Measurements from ENCODE around the gene PPP6R3.

The PPP6R3 gene

DNA sequence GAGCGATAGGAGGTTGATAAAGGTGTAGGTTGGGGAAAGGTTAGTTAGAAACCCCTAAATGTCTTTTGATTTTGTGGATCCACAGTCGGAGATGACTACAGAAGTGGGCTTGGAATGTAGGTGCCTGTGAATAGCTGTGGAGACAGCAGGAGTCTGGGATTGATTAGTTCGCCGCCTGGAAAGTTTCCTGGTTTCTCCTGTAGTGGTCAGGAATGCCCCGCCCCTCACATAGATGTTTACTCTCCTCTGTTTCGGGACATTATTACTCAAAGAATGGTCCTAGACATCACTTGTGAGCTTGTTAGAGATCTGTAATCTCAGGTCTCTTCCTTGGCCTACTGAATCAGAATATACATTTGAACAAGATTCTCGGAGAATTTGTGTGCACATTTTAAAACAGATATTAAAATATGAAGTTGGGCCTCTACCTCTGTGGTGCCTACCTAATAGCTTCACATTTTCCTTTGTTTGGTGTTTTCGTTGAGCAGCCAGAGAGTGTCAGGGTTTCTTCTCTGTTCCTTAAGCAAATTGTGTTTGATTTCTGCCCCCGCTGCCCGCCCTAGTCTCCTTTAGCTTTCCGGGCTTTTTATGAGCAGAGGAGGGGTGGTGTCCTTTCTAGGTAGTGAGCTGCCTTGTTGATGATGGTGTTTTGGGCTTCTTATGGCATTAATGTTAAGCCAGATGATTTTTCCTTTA is 89.4 kb downstream of the PPP6R3 start:
- no peak overlapping the region for H3K4me3 ChIP-seq (IDR thresholded peaks at IDR 0.05; ENCODE audit: insufficient read depth, low read depth, low read length)
- H3K4me1 ChIP-seq (ENCODE audit: low read depth, poor library complexity, severe bottlenecking), result peaks cover 3% of the 10 kb centered on the region
- H3K27ac ChIP-seq, result no peak overlapping the region
- H3K36me3 ChIP-seq (ENCODE audit: insufficient read depth), result peaks cover 4% of the 10 kb centered on the region; the same call in 1 of the 2 replicates
- TF ChIP-seq, protein P1, sequence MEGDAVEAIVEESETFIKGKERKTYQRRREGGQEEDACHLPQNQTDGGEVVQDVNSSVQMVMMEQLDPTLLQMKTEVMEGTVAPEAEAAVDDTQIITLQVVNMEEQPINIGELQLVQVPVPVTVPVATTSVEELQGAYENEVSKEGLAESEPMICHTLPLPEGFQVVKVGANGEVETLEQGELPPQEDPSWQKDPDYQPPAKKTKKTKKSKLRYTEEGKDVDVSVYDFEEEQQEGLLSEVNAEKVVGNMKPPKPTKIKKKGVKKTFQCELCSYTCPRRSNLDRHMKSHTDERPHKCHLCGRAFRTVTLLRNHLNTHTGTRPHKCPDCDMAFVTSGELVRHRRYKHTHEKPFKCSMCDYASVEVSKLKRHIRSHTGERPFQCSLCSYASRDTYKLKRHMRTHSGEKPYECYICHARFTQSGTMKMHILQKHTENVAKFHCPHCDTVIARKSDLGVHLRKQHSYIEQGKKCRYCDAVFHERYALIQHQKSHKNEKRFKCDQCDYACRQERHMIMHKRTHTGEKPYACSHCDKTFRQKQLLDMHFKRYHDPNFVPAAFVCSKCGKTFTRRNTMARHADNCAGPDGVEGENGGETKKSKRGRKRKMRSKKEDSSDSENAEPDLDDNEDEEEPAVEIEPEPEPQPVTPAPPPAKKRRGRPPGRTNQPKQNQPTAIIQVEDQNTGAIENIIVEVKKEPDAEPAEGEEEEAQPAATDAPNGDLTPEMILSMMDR (conservative IDR thresholded peaks at IDR 0.05; ENCODE audit: low read depth, low read length), result no peak
- H3K27me3 ChIP-seq (ENCODE audit: insufficient read depth, low read depth), result no peaks in the 10 kb centered on the region
- H4K20me1 ChIP-seq (ENCODE audit: insufficient read depth), result no peaks in the 10 kb centered on the region
- H3K9ac ChIP-seq, result no peak overlapping the region
- no peak overlapping the region for H2AFZ ChIP-seq (ENCODE audit: low read depth)
- peaks cover 11% of the 10 kb centered on the region; the same call in 1 of the 2 replicates for H3K79me2 ChIP-seq (ENCODE audit: insufficient read depth, low read depth)
- no peak overlapping the region for H3K4me2 ChIP-seq

DNA sequence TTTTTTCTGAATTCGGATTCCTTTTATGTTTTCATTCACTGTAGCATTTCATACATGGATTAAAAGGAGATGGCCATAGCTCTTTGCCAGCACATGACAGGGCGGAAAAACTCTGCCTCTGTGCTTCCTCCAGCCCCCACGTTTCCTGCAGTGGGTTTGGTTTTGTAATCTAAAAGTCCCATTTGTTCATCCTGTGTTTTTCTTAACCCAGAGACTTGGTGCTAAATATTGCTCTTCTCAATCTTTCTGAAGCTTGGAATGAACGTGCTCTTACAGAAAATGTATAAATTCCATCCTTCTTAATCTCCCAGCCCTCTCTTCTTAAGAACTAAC is 89.9 kb downstream of the PPP6R3 start:
- no peak overlapping the region for H2AFZ ChIP-seq (ENCODE audit: low read depth)
- H3K4me3 ChIP-seq (IDR thresholded peaks at IDR 0.05; ENCODE audit: insufficient read depth, low read depth, low read length), result no peak overlapping the region
- no peaks in the 10 kb centered on the region for H4K20me1 ChIP-seq (ENCODE audit: insufficient read depth)
- no peaks in the 10 kb centered on the region for H3K27me3 ChIP-seq (ENCODE audit: insufficient read depth, low read depth)
- peaks cover 5% of the 10 kb centered on the region for H3K4me1 ChIP-seq (ENCODE audit: low read depth, poor library complexity, severe bottlenecking)
- TF ChIP-seq, protein P1 (conservative IDR thresholded peaks at IDR 0.05; ENCODE audit: low read depth, low read length), result no peak
- H3K4me2 ChIP-seq, result no peak overlapping the region
- H3K27ac ChIP-seq, result no peak overlapping the region
- peaks cover 4% of the 10 kb centered on the region; the same call in 1 of the 2 replicates for H3K36me3 ChIP-seq (ENCODE audit: insufficient read depth)
- H3K9ac ChIP-seq, result no peak overlapping the region
- peaks cover 11% of the 10 kb centered on the region; the same call in 1 of the 2 replicates for H3K79me2 ChIP-seq (ENCODE audit: insufficient read depth, low read depth)

DNA sequence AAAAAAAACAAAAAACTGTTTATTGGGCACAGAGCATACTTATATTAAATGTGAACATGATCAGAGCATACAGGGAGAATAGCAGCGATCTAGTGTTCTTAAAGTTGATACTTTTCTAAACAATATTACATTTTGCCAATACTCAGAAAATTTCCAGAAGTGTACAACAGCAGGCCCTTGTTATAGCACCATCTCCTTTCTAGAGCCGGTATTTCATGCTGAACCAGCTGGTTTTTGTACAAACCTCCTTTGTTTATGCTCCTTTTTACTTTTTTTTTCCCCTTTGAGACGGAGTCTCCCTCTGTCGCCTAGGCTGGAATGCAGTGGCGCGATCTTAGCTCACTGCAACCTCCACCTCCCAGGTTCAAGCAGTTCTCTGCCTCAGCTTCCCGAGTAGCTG is 90.7 kb downstream of the PPP6R3 start:
- H3K4me1 ChIP-seq (ENCODE audit: low read depth, poor library complexity, severe bottlenecking), result peaks cover 5% of the 10 kb centered on the region
- H3K4me2 ChIP-seq, result no peak overlapping the region
- H4K20me1 ChIP-seq (ENCODE audit: insufficient read depth), result no peaks in the 10 kb centered on the region
- H3K9ac ChIP-seq, result no peak overlapping the region
- TF ChIP-seq, protein P1 (conservative IDR thresholded peaks at IDR 0.05; ENCODE audit: low read depth, low read length), result no peak
- no peak overlapping the region for H3K4me3 ChIP-seq (IDR thresholded peaks at IDR 0.05; ENCODE audit: insufficient read depth, low read depth, low read length)
- H2AFZ ChIP-seq (ENCODE audit: low read depth), result no peak overlapping the region
- H3K36me3 ChIP-seq (ENCODE audit: insufficient read depth), result peaks cover 4% of the 10 kb centered on the region; the same call in 1 of the 2 replicates
- H3K27me3 ChIP-seq (ENCODE audit: insufficient read depth, low read depth), result no peaks in the 10 kb centered on the region
- H3K27ac ChIP-seq, result no peak overlapping the region
- H3K79me2 ChIP-seq (ENCODE audit: insufficient read depth, low read depth), result peaks cover 10% of the 10 kb centered on the region; the same call in 1 of the 2 replicates

DNA sequence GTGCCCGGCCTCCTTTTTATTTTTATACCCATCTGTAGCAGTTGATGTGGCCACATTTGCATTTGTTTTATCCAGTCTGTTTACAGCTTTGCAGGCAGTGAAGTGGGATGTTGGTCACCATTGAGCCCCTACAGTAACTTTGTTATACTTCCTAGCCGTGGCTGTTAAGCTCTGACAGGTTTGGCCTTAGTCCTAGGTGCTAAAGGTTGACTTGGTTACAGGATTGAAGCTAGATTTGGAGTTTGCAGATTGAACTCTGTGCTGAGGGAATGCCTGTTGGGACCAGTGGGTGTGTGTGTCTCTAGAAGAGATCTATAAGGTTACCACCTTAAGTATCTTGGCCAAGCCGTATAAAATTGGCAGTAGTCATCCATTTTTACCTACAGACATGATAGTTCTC is 91.2 kb downstream of the PPP6R3 start:
- Histone ChIP-seq H4K20me1 (ENCODE audit: insufficient read depth) (no peaks in the 10 kb centered on the region), H3K9ac (no peak overlapping the region), H3K36me3 (ENCODE audit: insufficient read depth) (peaks cover 4% of the 10 kb centered on the region; the same call in 1 of the 2 replicates), H3K79me2 (ENCODE audit: insufficient read depth, low read depth) (peaks cover 5% of the 10 kb centered on the region; the same call in 1 of the 2 replicates), H3K4me3 (IDR thresholded peaks at IDR 0.05; ENCODE audit: insufficient read depth, low read depth, low read length) (no peak overlapping the region), H3K27me3 (ENCODE audit: insufficient read depth, low read depth) (no peaks in the 10 kb centered on the region), H3K4me2 (no peak overlapping the region), H2AFZ (ENCODE audit: low read depth) (no peak overlapping the region), H3K27ac (no peak overlapping the region), H3K4me1 (ENCODE audit: low read depth, poor library complexity, severe bottlenecking) (peaks cover 5% of the 10 kb centered on the region)
- TF ChIP-seq, protein P1 (conservative IDR thresholded peaks at IDR 0.05; ENCODE audit: low read depth, low read length), result no peak

Measured in KMS-11 (cell line).